GM21786 (cell line): ENCODE measurements around the gene KRTAP9-1.
"Not testable (repeated sequence)": the region's sequence is repeated elsewhere in the genome, so short reads cannot be mapped to it uniquely, and the experiment has no call there.

Experiments used
- ATAC-seq: cut with Tn5 transposase; IDR thresholded peaks from one replicate; pipeline ENCODE4 v1.9.1; 2021; ENCODE audit not compliant: unreplicated experiment

KRTAP9-1 gene

DNA sequence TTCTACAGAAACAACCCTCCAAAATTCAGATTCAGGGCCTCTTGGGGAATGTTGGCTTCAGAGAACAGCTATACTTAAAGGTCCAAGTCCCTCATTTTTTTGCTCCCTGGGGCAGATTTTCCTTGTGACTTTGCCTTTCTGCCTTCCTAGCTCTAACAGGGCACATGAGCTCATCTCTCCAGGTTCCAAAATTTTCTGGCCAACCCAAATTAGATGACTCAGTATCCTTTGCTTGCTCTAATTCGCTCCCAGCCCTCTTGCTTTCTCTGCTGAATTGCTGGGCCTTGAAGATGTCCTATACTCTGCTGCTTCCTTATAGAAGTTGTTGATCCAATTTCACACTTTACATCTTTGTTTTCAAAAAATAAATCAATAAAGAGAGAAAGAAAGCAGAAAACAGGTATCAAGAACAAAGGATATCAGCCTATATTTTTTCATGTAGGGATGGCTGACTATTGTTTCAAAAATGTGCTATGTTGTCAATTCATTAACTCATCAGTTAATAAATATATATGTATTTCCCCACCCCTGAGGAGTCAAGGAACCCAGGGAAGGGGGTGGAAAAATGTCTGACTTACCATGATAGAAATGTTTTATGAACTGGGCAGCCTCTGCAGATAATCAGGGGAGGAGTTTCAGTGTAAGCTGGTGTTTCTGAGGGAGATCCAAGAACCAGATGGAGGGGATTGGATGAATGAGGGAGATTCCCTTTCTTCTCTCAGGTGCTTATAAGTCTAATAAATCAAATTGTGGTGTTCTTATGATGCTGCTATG lies 10.7 kb upstream of the KRTAP9-1 start:
- ATAC-seq = no peak

DNA sequence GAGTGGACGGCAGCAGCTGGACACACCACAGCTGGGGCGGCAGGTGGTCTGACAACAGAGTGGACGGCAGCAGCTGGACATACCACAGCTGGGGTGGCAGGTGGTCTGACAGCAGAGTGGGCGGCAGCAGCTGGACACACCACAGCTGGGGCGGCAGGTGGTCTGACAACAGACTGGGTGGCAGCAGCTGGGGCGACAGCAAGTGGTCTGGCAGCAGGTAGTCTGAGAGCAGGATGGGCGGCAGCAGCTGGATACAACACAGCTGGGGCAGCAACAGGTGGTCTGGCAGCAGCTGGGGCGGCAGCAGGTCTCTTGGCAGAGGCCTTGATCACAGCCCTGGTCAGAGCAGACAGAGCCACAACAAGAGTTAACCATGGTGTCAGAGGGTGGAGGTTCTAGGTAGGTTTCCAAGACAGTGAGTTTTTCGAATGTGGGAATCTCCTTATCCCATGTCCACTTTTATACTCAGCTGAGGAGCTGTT lies 5.2 kb upstream of the KRTAP9-1 start, which contains the start of gene KRTAP4-1:
KRTAP4-1 (minus strand) TSS at position 432 of the 482 bp plus-strand sequence; CDS start at position 375, 57 bp downstream.
- ATAC-seq = no peak

DNA sequence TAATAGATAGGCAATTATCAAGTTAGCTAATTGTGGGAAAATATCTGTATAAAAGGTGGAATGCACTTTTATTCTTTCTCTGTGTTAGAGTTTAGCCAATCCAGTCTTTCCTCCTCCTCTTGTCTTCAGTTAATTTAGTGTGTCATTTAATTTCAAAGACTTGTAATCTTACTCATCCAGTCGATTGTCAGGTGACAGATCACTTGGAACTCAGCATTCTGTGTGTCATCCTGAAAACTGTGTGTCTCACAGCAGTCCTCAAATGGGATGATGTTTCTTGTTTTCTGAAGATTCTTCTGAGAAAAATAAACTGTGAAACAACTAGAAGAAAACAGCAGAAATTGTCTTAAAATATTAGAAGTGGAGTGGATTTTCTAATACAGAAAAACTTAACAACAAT lies 4.7 kb upstream of the KRTAP9-1 start:
- ATAC-seq = no peak

DNA sequence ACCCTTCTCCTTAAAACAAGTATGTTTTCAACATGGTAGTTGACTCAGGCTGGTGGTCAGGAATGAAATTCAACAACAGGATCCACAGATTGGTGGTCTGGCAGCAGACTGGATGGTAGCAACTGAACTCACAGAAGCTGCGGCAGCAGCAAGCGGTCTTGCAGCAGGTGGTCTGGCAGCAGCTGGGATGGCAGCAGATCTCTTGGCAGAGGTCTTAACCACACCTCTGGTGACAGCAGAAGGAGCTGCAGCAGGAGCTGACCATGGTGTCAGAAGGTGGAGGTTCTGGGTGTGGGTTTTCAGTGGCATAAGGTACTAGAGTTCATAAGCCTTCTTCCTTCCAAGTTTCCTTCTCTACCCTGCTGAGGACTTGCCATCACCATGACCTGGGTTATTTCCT lies 2.8 kb upstream of the KRTAP9-1 start:
- ATAC-seq = no peak

DNA sequence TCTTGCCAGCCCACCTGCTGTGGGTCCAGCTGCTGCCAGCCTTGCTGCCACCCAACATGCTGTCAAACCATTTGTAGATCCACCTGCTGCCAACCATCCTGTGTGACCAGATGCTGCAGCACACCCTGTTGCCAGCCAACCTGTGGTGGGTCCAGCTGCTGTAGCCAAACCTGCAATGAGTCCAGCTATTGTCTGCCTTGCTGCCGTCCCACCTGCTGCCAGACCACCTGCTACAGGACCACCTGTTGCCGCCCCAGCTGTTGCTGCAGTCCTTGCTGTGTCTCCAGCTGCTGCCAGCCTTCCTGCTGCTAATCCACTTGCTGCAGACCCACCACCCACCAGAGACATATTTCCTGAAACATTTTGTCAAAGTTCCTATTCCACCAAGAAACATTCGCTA lies 641 bp downstream of the KRTAP9-1 start:
- ATAC-seq = no peak

GRCh38 chr17:41196068-41196467 lies 6.4 kb downstream of the KRTAP9-1 start:
- ATAC-seq = no peak

DNA sequence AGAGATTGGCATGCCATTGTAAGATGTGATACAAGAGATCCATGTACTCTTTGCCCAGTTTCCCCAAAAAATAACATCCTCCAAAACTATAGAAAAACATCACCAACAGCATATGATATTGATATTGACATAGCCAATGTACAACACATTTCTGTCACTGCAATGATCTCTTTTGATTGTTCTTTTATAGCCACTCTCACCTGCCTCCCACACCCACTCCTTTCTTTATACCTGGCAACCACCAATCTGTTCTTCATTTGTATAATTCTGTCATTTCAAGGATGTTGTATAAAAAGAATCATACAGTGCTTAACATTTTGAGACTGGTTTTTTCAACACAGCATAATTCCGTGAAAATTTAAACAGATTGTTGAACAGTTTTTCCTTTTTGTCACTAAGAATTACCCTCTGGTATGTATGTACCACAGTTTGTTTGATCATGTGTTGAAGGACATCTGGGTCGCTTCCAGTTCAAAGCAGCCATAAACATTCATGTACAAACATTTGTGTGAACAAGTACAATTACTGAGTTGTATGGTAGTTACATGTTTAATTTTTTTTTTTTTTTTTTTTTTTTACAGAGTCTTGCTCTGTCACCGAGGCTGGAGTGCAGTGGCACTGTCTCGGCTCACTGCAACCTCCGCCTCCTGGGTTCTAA lies 9.9 kb downstream of the KRTAP9-1 start:
- ATAC-seq = no peak

GRCh38 chr17:41211845-41212466 lies 22.3 kb downstream of the KRTAP9-1 start:
- ATAC-seq = no peak

DNA sequence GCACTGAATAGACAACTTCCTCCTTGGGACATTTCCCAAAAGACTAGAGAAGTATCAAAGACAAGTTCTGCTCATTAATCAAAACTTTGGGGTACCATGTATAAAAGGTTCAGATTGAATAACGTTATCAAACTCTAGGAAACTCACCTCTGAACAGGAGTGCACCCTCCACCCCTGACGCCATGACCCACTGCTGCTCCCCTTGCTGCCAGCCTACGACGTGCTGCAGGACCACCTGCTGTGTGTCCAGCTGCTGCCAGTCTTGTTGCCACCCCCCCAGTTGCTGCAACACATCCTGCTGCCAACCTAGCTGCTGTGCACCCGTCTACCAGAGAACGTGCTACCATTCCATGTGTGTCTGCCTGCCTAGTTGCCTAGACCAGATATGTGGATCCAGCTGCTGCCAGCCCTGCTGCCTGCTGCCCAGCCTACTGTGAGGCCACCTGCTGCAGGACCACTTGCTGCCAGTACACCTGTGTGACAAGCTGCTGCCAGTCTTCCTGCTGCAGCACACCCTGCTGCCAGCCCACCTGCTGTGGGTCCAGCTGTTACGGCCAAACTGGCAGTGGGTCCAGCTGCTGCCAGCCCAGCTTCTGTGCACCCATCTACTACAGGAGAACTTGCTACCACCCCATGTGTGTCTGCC lies 23.0 kb downstream of the KRTAP9-1 start:
- ATAC-seq = no peak

GRCh38 chr17:41215681-41216080 lies 26.0 kb downstream of the KRTAP9-1 start:
- ATAC-seq = no peak

- no peak for ATAC-seq
Measured at GRCh38 chr17:41223821-41224220, 34.1 kb downstream of the KRTAP9-1 start.

GRCh38 chr17:41226051-41226450 lies 36.4 kb downstream of the KRTAP9-1 start:
- ATAC-seq = no peak

DNA sequence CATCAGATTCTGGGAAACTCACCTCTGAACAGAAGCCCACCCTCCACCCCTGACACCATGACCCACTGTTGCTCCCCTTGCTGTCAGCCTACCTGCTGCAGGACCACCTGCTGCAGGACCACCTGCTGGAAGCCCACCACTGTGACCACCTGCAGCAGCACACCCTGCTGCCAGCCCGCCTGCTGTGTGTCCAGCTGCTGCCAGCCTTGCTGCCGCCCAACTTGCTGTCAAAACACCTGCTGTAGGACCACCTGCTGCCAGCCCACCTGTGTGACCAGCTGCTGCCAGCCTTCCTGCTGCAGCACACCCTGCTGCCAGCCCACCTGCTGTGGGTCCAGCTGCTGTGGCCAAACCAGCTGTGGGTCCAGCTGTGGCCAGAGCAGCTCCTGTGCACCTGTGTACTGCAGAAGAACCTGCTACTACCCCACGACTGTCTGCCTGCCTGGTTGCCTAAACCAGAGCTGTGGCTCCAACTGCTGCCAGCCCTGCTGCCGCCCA lies 37.0 kb downstream of the KRTAP9-1 start, which contains the start of gene KRTAP9-2:
KRTAP9-2 (plus strand) TSS at position 51 of the 498 bp plus-strand sequence; CDS start at position 58, 7 bp downstream.
- not testable (repeated sequence) for ATAC-seq

DNA sequence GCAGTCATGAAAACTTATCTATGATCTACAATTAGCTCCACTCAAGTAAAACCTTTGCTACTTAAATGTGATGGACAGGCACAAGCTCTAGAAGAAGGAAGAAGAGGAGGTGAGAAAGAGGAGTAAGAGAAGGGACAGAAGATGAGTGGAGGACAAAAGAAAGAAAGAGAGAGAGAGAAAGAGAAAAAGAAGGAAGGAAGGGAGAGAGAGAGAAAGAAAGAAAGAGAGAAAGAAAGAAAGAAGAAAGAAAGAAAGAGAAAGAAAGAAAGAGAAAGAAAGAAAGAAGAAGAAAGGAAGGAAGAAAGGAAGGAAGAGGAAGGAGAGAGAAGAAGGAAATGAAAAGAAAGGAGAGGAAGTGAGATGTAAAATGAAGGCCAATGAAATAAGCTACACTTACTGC lies 40.4 kb downstream of the KRTAP9-1 start:
- ATAC-seq = no peak

GRCh38 chr17:41231731-41232130 lies 42.0 kb downstream of the KRTAP9-1 start:
- ATAC-seq = no peak

DNA sequence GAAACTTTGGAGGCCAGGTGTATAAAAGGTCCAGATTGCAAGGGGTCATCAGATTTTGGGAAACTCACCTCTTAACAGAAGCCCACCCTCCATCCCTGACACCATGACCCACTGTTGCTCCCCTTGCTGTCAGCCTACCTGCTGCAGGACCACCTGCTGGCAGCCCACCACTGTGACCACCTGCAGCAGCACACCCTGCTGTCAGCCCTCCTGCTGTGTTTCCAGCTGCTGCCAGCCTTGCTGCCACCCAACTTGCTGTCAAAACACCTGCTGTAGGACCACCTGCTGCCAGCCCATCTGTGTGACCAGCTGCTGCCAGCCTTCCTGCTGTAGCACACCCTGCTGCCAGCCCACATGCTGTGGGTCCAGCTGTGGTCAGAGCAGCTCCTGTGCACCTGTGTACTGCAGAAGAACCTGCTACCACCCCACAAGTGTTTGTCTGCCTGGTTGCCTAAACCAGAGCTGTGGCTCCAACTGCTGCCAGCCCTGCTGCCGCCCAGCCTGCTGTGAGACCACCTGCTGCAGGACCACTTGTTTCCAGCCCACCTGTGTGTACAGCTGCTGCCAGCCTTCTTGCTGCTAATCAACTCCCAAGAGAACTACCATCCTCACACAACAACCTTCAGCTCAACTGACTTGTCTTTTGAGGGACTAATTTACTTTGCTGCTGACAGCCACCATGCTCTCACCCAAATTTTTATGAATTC lies 42.9 kb downstream of the KRTAP9-1 start, which contains the start of gene KRTAP9-3:
KRTAP9-3 (plus strand) TSS at position 51 of the 707 bp plus-strand sequence; CDS start at position 104, 53 bp downstream.
- ATAC-seq = not testable (repeated sequence)

DNA sequence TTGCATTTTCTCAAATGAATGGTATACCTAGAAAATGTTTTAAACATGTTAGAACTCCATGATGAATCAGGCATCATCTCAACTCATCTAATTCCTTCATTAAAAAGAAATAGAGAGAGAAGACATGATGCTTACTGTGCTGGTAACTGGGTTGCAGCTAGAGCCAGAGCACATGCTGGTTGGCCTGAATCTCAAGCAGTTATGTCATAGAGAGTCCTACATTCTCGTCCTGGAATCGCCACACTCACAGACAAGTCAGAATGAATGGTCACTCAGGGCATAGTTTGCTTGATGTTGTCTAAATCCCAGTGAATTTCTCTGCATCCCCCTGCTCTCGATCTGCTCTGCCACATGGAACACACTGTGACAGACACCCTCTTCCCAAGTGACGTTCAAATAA lies 47.4 kb downstream of the KRTAP9-1 start:
- ATAC-seq = not testable (repeated sequence)

DNA sequence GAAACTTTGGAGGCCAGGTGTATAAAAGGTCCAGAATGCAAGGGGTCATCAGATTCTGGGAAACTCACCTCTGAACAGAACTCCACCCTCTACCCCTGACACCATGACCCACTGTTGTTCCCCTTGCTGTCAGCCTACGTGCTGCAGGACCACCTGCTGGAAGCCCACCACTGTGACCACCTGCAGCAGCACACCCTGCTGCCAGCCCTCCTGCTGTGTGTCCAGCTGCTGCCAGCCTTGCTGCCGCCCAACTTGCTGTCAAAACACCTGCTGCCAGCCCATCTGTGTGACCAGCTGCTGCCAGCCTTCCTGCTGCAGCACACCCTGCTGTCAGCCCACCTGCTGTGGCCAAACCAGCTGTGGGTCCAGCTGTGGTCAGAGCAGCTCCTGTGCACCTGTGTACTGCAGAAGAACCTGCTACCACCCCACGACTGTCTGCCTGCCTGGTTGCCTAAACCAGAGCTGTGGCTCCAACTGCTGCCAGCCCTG lies 48.3 kb downstream of the KRTAP9-1 start, which contains the start of gene KRTAP9-8:
KRTAP9-8 (plus strand) TSS at position 51 of the 489 bp plus-strand sequence; CDS start at position 104, 53 bp downstream.
- not testable (repeated sequence) for ATAC-seq
